Ishikawa (cell line): ENCODE results near the gene COMTD1.

Source experiments
- CREB1 ChIP-seq: IDR thresholded peaks from 2 replicates; pipeline ENCODE4 v1.6.1; 2012; ENCODE audit warnings: low read depth
- EGR1 ChIP-seq: IDR thresholded peaks from 2 replicates; pipeline ENCODE4 v1.6.1; 2012
- EP300 ChIP-seq: IDR thresholded peaks from 2 replicates; pipeline ENCODE4 v1.6.1; 2012; ENCODE audit warnings: borderline replicate concordance
- FOXM1 ChIP-seq: IDR thresholded peaks from 2 replicates; pipeline ENCODE4 v1.6.1; 2012; ENCODE audit warnings: low read depth, borderline replicate concordance
- RAD21 ChIP-seq: IDR thresholded peaks from 2 replicates; pipeline ENCODE4 v1.6.1; 2012; ENCODE audit warnings: low read depth
- TAF1 ChIP-seq: IDR thresholded peaks from 2 replicates; pipeline ENCODE4 v1.6.1; 2012; ENCODE audit warnings: low read depth, mild to moderate bottlenecking
- TCF12 ChIP-seq: IDR thresholded peaks from 2 replicates; pipeline ENCODE4 v1.6.1; 2012; ENCODE audit warnings: low read depth
- TEAD4 ChIP-seq: IDR thresholded peaks from 2 replicates; pipeline ENCODE4 v1.6.1; 2012
- YY1 ChIP-seq: IDR thresholded peaks from 2 replicates; pipeline ENCODE4 v1.6.1; 2012; ENCODE audit warnings: low read depth
- TF ChIP-seq, protein P1 (sequence below): IDR thresholded peaks from 2 replicates; pipeline ENCODE4 v1.6.1; 2012
- TF ChIP-seq, protein P2 (sequence below): IDR thresholded peaks from 2 replicates; pipeline ENCODE4 v1.6.1; 2012; ENCODE audit warnings: low read depth, mild to moderate bottlenecking

DNA sequence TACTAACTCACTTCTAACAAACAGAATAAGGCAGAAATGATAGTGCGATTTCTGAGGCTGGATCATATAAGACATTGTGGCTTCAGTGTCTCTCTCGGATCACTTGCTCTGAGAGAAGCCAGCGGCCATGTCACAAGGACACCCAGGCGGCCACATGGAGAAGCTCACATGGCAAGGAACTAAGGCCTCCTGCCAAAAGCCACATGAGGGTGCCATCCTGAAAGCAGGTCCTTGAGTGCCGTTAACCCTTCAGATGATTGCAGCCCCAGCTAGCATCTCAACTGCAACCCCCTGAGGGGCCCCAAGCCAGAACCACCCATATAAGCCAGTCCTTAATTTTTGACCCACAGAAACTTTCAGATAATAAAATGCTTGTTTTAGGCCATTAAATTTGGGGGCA, 32.0 kb downstream of the COMTD1 start:
- TF ChIP-seq FOXM1 (no peak), TAF1 (no peak), RAD21 (no peak), EP300 (no peak), EGR1 (no peak), TCF12 (no peak), YY1 (no peak), TEAD4 (no peak), CREB1 (no peak)
- TF ChIP-seq, protein P1, sequence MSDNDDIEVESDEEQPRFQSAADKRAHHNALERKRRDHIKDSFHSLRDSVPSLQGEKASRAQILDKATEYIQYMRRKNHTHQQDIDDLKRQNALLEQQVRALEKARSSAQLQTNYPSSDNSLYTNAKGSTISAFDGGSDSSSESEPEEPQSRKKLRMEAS, result no peak
- TF ChIP-seq, protein P2, sequence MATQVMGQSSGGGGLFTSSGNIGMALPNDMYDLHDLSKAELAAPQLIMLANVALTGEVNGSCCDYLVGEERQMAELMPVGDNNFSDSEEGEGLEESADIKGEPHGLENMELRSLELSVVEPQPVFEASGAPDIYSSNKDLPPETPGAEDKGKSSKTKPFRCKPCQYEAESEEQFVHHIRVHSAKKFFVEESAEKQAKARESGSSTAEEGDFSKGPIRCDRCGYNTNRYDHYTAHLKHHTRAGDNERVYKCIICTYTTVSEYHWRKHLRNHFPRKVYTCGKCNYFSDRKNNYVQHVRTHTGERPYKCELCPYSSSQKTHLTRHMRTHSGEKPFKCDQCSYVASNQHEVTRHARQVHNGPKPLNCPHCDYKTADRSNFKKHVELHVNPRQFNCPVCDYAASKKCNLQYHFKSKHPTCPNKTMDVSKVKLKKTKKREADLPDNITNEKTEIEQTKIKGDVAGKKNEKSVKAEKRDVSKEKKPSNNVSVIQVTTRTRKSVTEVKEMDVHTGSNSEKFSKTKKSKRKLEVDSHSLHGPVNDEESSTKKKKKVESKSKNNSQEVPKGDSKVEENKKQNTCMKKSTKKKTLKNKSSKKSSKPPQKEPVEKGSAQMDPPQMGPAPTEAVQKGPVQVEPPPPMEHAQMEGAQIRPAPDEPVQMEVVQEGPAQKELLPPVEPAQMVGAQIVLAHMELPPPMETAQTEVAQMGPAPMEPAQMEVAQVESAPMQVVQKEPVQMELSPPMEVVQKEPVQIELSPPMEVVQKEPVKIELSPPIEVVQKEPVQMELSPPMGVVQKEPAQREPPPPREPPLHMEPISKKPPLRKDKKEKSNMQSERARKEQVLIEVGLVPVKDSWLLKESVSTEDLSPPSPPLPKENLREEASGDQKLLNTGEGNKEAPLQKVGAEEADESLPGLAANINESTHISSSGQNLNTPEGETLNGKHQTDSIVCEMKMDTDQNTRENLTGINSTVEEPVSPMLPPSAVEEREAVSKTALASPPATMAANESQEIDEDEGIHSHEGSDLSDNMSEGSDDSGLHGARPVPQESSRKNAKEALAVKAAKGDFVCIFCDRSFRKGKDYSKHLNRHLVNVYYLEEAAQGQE, result no peak
